Omental fat pad (tissue), 4 donors: ENCODE results near the gene CRELD1. TPM values are rescaled to one million over a fixed set of nuclear protein-coding genes. Genes with fewer than 3 reads are reported as not detected.

Experiments
- ATAC-seq: fragments of 150-250 bp; one replicate; pipeline ENCODE4 v1.9.1; 2016; ENCODE audit warnings: mild to moderate bottlenecking, moderate library complexity; ENCODE audit not compliant: low FRiP score
- DNase-seq: peaks from one replicate; pipeline ENCODE4 v3.0.0-alpha.2; 2019; ENCODE audit warnings: low spot score
- total RNA-seq, 4 donors: library from RNA; depleted of rRNA; stranded (reverse); fragments of >200 nt; gene quantifications; one replicate each; pipeline ENCODE4 v1.1.0, GENCODE V29; 2016
- TF ChIP-seq, protein P1 (sequence below), 3 donors: fragments of 450-650 bp; IDR thresholded peaks; one replicate each; pipeline ENCODE4 v1.5.1; 2016 to 2017; ENCODE audit warnings: antibody characterized with exemption in 3 of 3, mild to moderate bottlenecking in 3 of 3, moderate library complexity in 2 of 3

CRELD1 gene, protein sequence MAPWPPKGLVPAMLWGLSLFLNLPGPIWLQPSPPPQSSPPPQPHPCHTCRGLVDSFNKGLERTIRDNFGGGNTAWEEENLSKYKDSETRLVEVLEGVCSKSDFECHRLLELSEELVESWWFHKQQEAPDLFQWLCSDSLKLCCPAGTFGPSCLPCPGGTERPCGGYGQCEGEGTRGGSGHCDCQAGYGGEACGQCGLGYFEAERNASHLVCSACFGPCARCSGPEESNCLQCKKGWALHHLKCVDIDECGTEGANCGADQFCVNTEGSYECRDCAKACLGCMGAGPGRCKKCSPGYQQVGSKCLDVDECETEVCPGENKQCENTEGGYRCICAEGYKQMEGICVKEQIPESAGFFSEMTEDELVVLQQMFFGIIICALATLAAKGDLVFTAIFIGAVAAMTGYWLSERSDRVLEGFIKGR
- total RNA-seq = 10 to 100 TPM; 26.8 to 52.3 (median 38.4) TPM

DNA sequence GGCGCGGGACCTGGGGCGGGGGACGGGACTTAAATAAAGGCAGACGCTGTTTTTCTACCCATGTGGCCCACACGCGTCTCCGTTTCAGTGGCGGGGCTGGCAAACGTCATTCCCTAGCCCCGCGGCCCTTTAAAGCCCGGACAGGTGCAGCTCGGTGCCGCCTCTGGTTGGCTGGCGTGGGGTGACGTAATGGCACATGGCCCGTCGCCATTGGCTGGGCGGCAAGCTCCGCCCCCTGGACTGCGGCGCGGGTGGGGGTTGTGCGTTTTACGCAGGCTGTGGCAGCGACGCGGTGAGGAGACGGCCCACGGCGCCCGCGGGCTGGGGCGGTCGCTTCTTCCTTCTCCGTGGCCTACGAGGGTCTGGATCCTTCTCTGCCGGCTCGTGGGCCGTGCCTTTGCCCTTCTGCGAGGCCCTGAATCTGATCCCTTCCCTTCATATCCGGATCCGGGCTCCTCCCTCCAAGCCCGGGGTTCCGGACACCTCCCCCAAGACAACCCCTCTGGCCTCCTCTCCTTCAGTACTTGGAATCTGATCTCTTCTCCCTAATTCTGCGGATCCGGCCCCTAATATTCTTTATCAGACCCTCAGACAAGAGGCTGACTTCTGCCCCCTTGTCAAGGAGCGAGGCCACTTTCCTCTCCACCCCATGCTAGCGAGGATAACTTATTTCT, at the start of gene CRELD1:
Gene CRELD1 (plus strand): TSS at position 274 of the 674 bp plus-strand sequence. CDS start 605 bp downstream, outside the sequence.
- TF ChIP-seq, protein P1, sequence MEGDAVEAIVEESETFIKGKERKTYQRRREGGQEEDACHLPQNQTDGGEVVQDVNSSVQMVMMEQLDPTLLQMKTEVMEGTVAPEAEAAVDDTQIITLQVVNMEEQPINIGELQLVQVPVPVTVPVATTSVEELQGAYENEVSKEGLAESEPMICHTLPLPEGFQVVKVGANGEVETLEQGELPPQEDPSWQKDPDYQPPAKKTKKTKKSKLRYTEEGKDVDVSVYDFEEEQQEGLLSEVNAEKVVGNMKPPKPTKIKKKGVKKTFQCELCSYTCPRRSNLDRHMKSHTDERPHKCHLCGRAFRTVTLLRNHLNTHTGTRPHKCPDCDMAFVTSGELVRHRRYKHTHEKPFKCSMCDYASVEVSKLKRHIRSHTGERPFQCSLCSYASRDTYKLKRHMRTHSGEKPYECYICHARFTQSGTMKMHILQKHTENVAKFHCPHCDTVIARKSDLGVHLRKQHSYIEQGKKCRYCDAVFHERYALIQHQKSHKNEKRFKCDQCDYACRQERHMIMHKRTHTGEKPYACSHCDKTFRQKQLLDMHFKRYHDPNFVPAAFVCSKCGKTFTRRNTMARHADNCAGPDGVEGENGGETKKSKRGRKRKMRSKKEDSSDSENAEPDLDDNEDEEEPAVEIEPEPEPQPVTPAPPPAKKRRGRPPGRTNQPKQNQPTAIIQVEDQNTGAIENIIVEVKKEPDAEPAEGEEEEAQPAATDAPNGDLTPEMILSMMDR (IDR thresholded peaks at IDR 0.05) = no peak
- ATAC-seq = peak; percentile 89
- peak; percentile 90 for DNase-seq

DNA sequence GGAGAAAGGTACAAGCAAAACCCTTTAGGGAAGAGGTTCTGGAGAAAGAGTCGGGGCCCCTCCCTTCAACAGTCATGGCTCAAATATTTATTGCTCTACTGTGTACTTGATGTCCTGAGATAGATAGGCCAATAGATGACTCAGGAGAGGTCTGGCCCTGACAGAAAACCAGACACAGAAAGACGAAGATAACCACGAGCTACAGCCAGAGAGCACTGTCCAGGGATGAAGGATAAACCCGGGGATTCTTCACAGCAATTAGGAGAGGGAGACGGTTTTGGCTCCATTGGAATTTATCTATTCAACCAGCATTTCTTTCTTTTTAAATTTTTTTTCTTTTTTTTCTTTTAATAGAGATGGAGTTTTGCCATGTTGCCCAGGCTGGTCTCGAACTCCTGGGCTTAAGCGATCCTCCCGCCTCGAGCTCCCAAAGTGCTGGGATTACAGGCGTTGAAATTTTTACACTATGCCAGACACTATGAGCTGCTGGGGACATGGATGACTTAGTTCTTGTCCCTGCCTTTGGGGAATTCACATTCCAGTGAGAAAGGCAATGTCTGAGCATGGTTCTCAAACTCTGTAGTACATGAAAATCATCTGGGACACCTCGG, 49.0 kb upstream of the CRELD1 start:
- no peak for DNase-seq
- ATAC-seq = peak; percentile 93
- TF ChIP-seq, protein P1 (IDR thresholded peaks at IDR 0.05) = no peak

DNA sequence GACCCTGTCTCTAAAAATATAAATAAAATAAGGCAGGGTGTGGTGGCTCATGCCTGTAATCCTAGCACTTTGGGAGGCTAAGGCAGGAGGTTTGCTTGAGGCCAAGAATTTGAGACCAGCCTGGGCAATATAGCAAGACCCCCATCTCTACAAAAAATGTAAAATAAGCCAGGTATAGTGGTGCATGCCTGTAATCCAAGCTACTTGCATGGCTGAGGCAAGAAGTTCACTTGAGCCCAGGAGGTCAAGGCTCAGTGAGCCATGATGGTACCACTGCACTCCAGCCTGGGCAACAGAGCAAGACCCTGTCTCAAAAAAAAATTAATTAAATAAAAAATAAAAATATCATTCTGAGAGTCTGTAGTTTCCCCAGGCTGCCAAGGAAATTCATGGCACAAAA, 47.3 kb upstream of the CRELD1 start:
- DNase-seq = no peak
- ATAC-seq = no peak
- TF ChIP-seq, protein P1 (IDR thresholded peaks at IDR 0.05) = no peak

DNA sequence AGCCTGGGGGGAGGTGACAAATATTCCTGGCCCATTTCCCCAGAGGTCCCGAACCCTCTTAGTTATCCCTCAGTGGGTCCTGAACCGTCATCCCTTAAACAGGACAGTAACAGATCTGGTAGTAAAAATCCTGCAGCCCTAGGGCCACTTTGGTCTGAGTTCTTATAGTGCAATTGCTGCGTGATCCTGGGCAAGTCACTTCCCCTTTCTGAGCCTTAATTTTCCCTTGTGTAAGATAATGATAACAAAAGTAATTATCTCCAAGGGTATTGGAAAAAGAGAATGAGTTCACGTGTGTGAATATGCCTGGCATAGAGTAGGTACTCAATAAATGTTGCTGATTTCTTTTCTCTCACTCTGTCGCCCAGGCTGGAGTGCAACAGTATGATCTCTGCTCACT, 46.2 kb upstream of the CRELD1 start:
- DNase-seq (no peak), ATAC-seq (no peak)
- TF ChIP-seq, protein P1 (IDR thresholded peaks at IDR 0.05) = no peak

DNA sequence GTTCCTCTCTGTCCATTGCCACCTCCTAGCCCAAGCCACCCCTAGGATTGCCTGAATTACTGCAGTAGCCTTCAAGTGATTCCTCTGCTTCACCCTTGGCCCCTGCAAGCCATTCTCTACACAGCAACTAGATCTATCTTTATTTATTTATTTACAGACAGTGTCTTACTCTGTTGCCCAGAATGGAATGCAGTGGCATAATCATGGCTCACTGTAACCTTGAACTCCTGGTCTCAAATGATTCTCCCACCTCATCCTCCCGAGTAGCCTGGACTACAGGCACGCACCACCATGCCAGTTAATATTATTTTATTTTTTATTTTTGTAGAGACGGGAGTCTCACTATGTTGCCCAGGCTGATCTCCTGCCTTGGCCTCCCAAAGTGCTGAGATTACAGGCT, 45.1 kb upstream of the CRELD1 start:
- ATAC-seq (no peak), DNase-seq (no peak)
- TF ChIP-seq, protein P1 (IDR thresholded peaks at IDR 0.05) = no peak

DNA sequence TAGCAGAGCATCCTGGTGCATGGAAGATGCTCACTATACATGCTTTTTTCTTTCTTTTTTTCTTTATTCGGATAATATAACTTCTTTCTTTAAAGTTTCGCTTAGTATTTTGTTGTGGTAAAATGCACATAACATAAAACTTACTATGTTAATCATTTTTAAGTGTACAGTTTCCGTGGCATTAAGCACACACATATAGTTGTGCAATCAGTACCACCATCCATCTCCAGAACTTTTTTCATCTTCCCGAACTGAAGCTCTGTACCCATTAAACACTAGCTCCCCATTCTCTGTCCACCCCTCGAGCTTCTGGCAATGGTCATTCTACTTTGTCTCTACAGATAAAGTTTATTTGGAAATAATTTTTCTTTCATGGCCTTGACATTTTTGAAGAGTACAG, 44.2 kb upstream of the CRELD1 start:
- TF ChIP-seq, protein P1 (IDR thresholded peaks at IDR 0.05) = no peak
- DNase-seq (no peak), ATAC-seq (no peak)
